HG02798 (cell line): ENCODE measurements around the gene RETSAT.
A peak's percentile ranks its signal among the peaks of the same experiment; 100 is the strongest.
"Not testable (repeated sequence)": the region's sequence is repeated elsewhere in the genome, so short reads cannot be mapped to it uniquely, and the experiment has no call there.

ENCODE experiments used
- ATAC-seq: cut with Tn5 transposase; IDR thresholded peaks from one replicate; pipeline ENCODE4 v1.9.1; 2021; ENCODE audit warnings: mild to moderate bottlenecking; ENCODE audit not compliant: unreplicated experiment, poor library complexity

RETSAT gene

GRCh38 chr2:85340034-85340892 lies 14.1 kb downstream of the RETSAT start:
- no peak for ATAC-seq

GRCh38 chr2:85334928-85335327 lies 19.4 kb downstream of the RETSAT start:
- no peak for ATAC-seq

GRCh38 chr2:85333877-85334276 lies 20.5 kb downstream of the RETSAT start:
- ATAC-seq, result not testable (repeated sequence)

- ATAC-seq, result no peak
These were observed 23.3 kb downstream of the RETSAT start for GRCh38 chr2:85330839-85331636.

- not testable (repeated sequence) for ATAC-seq
These were observed 24.6 kb downstream of the RETSAT start for GRCh38 chr2:85329701-85330100.

- no peak for ATAC-seq
These were observed 25.1 kb downstream of the RETSAT start for GRCh38 chr2:85329181-85329651.

GRCh38 chr2:85327822-85328617 lies 26.3 kb downstream of the RETSAT start, which contains the start of gene TGOLN2:
TGOLN2 (minus strand) TSS chr2:85327989; CDS start chr2:85327962, 27 bp downstream.
- peak; percentile 87 for ATAC-seq

GRCh38 chr2:85327160-85327821 lies 27.0 kb downstream of the RETSAT start:
- ATAC-seq, result peak; percentile 25

- ATAC-seq, result peak; percentile 39
These were observed 27.7 kb downstream of the RETSAT start for GRCh38 chr2:85326406-85327159.

- no peak for ATAC-seq
These were observed 28.9 kb downstream of the RETSAT start for GRCh38 chr2:85325466-85325811.

- ATAC-seq, result no peak
These were observed 29.5 kb downstream of the RETSAT start for GRCh38 chr2:85324639-85325465.

GRCh38 chr2:85323988-85324367 lies 30.4 kb downstream of the RETSAT start:
- ATAC-seq, result not testable (repeated sequence)

- no peak for ATAC-seq
These were observed 30.9 kb downstream of the RETSAT start for GRCh38 chr2:85323351-85323987.

GRCh38 chr2:85319796-85320195 lies 34.5 kb downstream of the RETSAT start:
- ATAC-seq, result no peak

- peak; percentile 72 for ATAC-seq
These were observed 35.9 kb downstream of the RETSAT start for GRCh38 chr2:85318222-85319074.

- not testable (repeated sequence) for ATAC-seq
These were observed 38.4 kb downstream of the RETSAT start for GRCh38 chr2:85315921-85316320.

GRCh38 chr2:85314884-85315242 lies 39.5 kb downstream of the RETSAT start:
- no peak for ATAC-seq
